ENCODE measurements around the gene UBTD2. TPM values are rescaled to one million over a fixed set of nuclear protein-coding genes. Genes with fewer than 3 reads are reported as not detected.

Gene UBTD2
- total and polyA plus RNA-seq, 10 of the 15 experiments (the other 5 are each of a cell fraction or from before 2014, with no cell fraction given), result 7.7 to 30.5 (median 19.4) TPM

DNA sequence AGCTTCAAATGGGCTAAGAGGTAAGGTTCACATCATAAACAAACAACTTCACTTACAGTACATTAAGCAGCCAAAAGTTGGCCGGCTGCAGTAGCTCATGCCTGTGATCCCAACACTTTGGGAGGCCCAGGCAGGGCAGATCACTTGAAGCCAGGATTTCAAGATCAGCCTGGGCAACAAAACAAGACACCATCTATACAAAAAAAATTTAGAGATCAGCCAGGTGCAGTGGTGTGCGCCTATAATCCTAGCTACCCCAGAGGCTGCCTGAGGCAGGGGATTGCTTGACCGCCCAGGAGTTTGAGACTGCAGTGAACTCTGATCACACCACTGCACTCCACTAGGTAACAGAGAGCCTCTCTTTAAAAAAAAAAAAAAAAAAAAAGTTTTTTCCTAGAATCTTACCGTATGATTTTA lies 16.9 kb downstream of the UBTD2 start:
- H3K4me1 ChIP-seq (ENCODE audit: control insufficient read depth, insufficient read depth, low read length), result no peaks in the 10 kb centered on the region; the same call in 1 of the 2 replicates
- H3K9ac ChIP-seq (ENCODE audit: control insufficient read depth, insufficient read depth, low read length), result no peak overlapping the region
- CTCF ChIA-PET, result interaction anchor here (1.5 kb wide), 1 partner anchor 16 kb away, joined by 8 read pairs; no protein-coding TSS in a partner anchor
- no peak overlapping the region for H3K4me2 ChIP-seq (ENCODE audit: control insufficient read depth, insufficient read depth)
- RAD21 ChIA-PET (ENCODE audit: unreplicated experiment), result no interaction called here
- H4K20me1 ChIP-seq (ENCODE audit: control insufficient read depth, insufficient read depth), result no peaks in the 10 kb centered on the region
- no TSS peak for BruUV-seq (replicated peaks)
- in situ Hi-C loops (cut with MboI) (no loop called here), intact Hi-C loops (cut with micrococcal nuclease; ENCODE audit: unreplicated experiment) (no loop called here)
- SMC1A ChIA-PET (ENCODE audit: uncharacterized antibody, unreplicated experiment), result interaction anchor here (1.0 kb wide), 1 partner anchor 10 kb away, joined by 3 read pairs; no protein-coding TSS in a partner anchor
- ATAC-seq, result no peak
- H3K79me2 ChIP-seq (ENCODE audit: control insufficient read depth, insufficient read depth, low read length), result peaks cover 67% of the 10 kb centered on the region
- 98% methylated on average over 4 of the region's 4 CpGs for WGBS (ENCODE audit: insufficient coverage, insufficient replicate concordance, low lambda C conversion rate, missing lambda C conversion rate)
- TF ChIP-seq NBN (IDR thresholded peaks at IDR 0.05) (no peak), MYC (IDR thresholded peaks at IDR 0.05; ENCODE audit: insufficient read depth, insufficient read length, insufficient replicate concordance, low read length, severe bottlenecking) (no peak), ZBTB40 (IDR thresholded peaks at IDR 0.05; ENCODE audit: borderline replicate concordance) (no peak), LARP7 (IDR thresholded peaks at IDR 0.05) (no peak), NR2C1 (IDR thresholded peaks at IDR 0.05) (no peak), POLR2AphosphoS5 (IDR thresholded peaks at IDR 0.05; ENCODE audit: low read length) (no peak), CBX3 (IDR thresholded peaks at IDR 0.05; ENCODE audit: borderline replicate concordance, low read depth) (no peak), SREBF2 (IDR thresholded peaks at IDR 0.05; ENCODE audit: low read length) (no peak), JUND (IDR thresholded peaks at IDR 0.05; ENCODE audit: low read depth, low read length) (no peak), ZNF24 (IDR thresholded peaks at IDR 0.05) (no peak), CREB1 (IDR thresholded peaks at IDR 0.05; ENCODE audit: low read depth) (no peak), ZNF207 (IDR thresholded peaks at IDR 0.05; ENCODE audit: borderline replicate concordance) (no peak)
- TF ChIP-seq, protein P1, sequence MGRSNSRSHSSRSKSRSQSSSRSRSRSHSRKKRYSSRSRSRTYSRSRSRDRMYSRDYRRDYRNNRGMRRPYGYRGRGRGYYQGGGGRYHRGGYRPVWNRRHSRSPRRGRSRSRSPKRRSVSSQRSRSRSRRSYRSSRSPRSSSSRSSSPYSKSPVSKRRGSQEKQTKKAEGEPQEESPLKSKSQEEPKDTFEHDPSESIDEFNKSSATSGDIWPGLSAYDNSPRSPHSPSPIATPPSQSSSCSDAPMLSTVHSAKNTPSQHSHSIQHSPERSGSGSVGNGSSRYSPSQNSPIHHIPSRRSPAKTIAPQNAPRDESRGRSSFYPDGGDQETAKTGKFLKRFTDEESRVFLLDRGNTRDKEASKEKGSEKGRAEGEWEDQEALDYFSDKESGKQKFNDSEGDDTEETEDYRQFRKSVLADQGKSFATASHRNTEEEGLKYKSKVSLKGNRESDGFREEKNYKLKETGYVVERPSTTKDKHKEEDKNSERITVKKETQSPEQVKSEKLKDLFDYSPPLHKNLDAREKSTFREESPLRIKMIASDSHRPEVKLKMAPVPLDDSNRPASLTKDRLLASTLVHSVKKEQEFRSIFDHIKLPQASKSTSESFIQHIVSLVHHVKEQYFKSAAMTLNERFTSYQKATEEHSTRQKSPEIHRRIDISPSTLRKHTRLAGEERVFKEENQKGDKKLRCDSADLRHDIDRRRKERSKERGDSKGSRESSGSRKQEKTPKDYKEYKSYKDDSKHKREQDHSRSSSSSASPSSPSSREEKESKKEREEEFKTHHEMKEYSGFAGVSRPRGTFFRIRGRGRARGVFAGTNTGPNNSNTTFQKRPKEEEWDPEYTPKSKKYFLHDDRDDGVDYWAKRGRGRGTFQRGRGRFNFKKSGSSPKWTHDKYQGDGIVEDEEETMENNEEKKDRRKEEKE (IDR thresholded peaks at IDR 0.05), result no peak
- TF ChIP-seq, protein P2, sequence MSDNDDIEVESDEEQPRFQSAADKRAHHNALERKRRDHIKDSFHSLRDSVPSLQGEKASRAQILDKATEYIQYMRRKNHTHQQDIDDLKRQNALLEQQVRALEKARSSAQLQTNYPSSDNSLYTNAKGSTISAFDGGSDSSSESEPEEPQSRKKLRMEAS (IDR thresholded peaks at IDR 0.05; ENCODE audit: low read depth, low read length), result no peak
- no peak overlapping the region for H2AFZ ChIP-seq (ENCODE audit: control insufficient read depth, low read depth, low read length)
- H3K36me3 ChIP-seq (ENCODE audit: control insufficient read depth in 2 of 2, insufficient read depth in 2 of 2, low read length in 1 of 2), result peaks cover 1 to 11% of the 10 kb centered on the region in 2 experiments; a peak in 2 of 4 replicates
- no peaks in the 10 kb centered on the region for H3K27me3 ChIP-seq (replicated peaks in 1 of 2; ENCODE audit: control insufficient read depth in 2 of 2, insufficient read depth in 2 of 2, low read length in 1 of 2)
- no peak overlapping the region for H3K27ac ChIP-seq (ENCODE audit: control insufficient read depth, insufficient read depth)
- H3K4me3 ChIP-seq, result no peak overlapping the region
- POLR2A ChIA-PET, result interaction anchor here (0.7 kb wide), 1 partner anchor 46 kb away, joined by 9 read pairs; no protein-coding TSS in a partner anchor
- no peak for DNase-seq (ENCODE audit: low read depth, low spot score)
- no peaks in the 10 kb centered on the region; the same call in 2 of the 3 replicates for H3K9me3 ChIP-seq (replicated peaks; ENCODE audit: control insufficient read depth, insufficient read depth, low read length)
- no peak for FAIRE-seq
